ENCODE data around the gene FBXO11.
"Not testable (repeated sequence)": the region's sequence is repeated elsewhere in the genome, so short reads cannot be mapped to it uniquely, and the experiment has no call there.

FBXO11 gene

DNA sequence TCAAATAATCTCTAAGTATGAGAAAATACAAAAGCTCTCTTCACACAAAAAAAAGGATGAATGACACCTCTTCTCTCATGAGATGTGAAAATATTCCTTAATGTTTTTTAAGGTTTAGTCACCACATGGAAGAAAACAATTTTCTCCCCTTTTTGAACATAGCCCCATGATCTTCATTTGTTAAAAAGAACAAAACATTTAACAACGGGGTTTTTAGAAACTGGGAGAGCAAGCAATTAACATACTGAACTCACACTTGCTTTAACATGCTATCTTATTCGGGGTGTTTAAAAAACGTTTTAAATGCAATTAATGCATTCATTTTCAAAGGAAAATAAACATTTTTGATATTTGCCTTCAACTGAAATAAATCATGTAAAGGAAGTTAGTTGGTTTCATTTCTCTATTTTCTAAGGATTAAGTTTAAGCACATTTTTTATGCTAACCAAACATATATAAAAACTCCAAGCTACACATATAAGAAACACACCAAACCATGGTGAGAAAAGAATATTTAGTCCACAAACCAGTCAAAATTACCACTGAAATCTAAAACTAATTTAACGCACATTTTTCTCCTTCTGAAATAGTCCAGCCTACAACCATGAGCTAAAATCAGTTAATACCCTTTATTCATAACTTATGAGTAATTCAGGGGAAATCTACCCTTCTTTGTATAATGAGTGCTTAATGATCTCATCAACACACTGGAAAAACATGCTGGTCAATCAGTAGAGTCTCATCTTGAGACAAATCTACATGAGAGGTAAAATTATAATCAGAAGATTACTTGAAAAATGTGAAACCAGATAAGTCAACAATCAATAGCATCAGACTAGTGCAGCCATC is 8.2 kb downstream of the FBXO11 start:
- FAIRE-seq: peak; percentile 15

DNA sequence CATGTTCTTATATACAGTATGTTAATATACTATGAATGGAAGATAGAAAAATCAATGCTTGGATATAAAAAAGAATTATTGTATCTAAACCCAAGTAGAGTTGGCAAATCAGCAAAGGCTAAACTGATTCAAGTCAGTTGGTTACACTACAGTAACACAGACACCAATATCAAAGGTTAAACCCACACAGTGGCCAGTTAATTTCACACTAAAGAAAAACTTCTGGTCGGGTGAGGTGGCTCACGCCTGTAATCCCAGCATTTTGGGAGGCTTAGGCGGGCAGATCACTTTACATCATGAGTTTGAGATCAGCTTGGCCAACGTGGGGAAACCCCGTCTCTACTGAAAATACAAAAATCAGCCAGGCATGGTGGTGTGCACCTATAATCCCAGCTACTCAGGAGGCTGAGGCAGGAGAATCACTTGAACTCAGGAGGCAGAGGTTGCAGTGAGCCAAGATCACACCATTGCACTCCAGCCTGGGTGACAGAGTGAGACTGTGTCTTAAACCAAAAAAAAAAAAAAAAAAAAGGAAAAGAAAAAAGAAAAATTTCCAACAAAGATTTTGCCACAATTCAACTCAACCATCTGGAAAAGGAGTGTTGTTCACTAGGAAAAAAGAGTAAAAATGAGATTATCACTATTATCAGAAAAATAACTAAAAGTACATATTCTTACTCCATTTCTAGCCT is 9.0 kb downstream of the FBXO11 start:
- FAIRE-seq: not testable (repeated sequence)

DNA sequence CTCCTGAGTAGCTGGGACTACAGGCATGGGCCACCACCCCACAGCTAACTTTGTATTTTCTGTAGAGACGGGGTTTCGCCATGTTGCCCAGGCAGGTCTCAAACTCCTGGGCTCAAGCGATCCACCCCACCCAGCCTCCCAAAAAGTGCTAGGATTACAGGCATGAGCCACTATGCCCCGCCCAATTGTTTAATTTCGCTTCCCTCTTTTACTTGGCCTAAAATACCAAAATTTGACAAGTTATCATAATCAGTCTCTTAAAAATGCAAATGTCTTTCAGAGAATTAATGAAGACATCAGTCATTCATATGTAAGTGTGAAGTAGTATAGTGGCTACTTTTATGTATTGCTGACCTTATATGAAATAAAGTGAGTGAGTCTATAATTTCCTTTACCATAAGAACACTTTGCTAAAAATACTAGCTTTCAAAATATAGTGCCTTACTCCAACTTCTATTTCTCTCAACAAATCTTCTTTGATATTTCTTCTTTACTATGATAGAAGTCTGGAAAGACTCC is 9.8 kb downstream of the FBXO11 start:
- FAIRE-seq: no peak

DNA sequence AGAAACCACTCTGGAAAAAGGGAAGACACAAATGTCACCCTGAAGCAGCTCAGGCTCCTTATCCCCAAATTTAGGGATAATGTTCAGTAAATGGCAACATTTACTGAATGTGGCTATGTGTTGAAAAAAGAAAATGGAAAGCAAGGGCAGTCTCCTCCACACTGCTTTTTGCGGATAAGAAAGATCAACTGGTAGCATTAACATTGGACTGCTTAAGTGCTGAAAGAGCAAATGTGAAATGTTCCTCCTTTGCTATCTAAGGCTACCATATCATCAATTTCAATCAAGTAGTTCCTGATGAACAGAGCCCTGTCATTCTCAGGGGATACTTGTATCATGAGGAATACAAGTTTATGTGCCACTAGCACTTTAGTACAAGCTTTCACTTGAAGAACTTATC is 12.5 kb downstream of the FBXO11 start:
- FAIRE-seq: no peak

DNA sequence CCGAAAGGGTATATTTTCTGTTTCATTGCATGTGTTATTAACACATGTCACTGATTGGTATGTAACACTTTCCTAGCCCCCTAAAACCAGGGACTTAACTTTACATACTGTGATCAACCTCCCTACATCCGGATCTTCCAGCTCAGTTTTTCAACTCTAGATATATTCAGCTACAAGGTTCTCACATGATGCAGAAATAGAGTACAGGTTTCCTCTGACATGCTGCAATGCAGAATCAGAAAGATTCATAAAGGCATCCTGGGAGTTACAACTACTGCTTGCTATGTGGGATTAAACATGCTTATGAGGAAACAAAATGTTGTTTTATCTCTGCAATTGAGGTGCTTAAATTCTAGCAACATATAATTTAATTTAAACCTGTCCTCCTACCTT is 14.0 kb downstream of the FBXO11 start:
- no peak for FAIRE-seq

DNA sequence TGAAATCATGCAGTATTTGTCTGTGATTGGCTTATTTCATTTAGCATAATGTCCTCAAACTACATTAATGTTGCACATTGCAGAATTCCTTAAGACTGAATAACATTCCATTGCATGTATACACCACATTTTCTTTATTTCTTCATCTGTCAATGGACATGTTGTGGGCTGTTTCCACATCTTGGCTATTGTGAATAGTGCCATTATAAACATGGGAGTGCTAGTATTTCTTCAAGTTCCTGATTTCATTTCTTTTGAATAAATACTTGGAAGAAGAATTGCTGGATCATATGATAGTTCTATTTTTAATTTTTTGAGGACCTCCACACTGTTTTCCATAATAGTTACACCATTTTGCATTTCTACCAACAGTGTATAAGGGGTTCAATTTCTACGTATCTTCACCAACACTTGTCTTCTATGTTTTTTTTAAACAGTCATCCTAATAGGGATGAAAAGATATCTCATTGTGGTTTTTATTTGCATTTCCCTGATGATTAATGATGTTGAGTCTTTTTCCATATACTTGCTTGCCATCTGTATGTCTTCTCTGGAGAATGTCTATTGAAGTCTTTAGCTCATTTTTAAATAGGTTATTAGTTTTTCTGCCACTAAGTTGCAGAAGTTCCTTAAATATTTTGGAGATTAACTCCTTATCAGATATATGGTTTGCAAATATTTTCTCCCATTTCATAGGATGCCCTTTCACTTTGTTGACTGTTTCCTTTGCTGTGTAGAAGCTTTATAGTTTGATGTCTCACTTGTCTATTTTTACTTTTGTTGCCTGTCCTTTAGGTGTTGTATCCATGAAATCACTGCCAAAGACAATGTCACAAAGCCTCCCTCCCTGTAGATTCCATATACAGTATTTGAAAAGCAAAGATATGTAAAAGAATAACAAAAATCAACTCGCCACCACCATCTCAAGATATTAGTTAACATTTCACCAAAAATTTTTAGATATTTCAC is 14.6 kb downstream of the FBXO11 start:
- no peak for FAIRE-seq

DNA sequence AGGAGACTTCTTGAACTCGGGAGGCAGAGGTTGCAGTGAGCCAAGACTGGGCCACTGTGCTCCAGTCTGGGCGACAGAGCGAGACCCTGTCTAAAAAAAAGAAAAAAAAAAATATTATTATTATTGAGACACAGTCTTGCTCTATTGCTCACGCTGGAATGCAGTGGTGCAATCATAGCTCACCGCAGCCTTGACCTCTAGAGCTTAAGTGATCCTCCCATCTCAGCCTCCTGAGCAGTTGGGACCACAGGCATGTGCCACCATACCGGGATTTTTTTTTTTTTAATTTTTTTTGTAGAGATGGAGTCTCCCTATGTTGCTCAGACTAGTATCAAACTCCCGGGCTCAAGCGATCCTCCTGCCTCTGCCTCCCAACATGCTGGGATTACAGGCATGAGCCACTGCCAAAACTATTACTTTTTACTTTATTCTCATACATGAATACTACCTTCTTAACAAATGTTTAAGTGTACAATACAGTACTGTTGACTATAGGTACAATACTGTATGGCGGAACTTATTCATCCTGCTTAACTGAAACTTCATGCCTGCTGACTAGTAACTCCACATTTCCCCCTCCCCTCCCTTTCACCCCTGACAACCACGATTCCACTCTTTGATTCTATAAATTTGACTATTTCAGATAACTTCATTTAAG is 15.5 kb downstream of the FBXO11 start:
- FAIRE-seq: no peak

DNA sequence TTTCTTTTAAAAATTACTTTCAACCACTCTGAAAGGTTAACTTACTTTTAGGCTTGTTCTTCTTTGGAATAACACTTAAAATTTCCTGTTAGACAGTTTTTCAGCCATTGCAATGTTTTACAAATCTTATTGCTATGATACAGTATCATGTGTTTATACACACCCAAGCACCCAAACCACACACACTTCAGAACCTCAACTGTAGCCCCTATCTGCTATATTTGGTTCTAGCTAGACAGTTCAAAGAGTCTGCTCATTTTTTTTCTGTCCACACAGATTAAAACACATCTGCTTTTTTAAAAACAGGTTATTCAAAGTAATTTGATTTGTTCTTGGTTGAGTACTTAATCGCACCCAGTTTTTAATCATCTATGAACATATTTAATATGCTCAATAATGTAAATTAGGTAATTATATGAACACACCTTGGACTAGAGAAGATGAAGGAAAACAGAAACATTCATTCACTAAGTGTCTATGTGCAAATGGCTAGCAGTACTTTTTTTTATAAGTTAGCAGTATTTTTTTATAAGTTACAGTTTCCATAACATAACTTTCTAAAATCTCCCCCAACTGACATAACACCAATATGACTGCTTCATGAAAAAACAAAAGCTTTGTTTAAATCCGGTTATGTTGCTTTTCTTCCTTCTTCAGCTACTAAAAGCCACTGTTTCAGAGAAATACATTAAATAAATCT is 17.6 kb downstream of the FBXO11 start:
- FAIRE-seq: no peak

DNA sequence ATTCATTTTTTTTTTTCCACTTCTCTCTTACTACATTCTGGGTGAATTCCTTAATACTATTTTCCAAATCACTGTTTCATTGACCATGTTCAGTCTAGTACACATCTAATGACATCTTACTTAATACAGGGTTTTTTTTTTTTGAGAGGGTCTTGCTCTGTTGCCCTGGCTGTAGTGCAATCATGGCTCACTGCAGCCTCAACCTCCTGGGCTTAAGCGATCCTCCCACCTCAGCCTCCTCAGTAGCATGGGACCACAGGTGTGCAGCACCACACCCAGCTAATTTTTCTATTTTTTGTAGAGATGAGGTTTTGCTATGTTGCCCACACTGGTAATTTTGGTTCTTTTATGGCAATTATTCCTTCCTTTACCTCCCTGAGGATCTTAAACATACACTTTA is 29.4 kb downstream of the FBXO11 start:
- FAIRE-seq: no peak

DNA sequence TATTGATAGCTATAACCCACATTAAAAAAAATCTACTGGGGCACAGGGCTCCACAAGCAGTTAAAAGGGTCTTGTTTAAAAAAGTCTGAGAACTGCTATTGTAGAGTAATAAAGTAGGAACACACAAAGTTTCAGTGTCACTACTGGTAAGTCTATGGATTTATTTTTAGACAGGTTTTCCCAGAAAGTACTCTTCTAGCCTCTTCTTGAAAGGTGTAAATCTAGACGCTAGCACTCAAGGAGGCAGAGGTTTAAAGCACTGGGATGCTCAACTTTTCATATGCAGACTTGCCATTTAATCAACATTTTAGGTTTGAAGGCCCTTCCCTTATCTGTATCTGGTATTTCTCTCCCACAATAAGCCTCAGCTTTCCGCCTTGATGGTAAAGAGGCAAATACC is 33.4 kb downstream of the FBXO11 start:
- no peak for FAIRE-seq

DNA sequence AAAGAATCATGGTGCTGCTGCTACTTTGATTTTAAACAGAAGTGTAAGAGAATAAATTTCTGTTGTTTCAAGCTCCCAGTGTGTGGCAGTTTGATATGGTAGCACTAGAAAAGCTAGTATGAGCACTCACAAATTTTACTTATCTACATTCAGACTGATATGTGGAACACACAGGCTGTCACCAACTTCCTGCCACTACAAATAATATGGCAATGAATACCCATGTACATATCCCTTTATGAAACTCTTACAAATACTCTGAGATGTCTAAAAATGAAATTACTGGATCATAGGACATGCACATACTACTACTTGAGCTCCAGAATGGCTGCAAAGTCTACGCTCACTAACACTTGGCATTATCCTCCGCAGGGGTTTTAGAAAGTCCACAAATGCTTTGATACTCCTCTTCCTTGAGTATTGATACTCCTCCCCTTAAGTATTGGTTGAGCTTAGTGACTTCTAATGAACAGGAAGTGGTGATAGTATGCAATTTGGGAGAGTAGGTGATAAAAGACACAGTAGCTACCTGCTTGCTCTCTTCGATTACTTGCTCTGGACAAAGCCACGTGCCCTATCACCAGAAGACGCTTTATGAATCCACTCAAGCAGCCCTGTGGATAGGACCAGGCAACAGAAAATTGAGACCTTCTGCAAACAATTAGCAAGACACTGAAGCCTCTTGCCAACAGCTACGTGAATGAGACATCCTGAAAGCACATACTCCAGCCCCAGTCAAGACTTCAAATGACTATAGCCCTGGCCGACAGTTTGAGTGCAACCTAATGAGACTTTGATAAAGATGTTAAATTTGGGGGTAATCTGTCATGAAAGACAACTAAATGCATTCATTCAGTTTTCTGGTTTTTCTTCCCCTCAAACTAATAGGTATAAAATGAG is 35.4 kb downstream of the FBXO11 start:
- FAIRE-seq: no peak

DNA sequence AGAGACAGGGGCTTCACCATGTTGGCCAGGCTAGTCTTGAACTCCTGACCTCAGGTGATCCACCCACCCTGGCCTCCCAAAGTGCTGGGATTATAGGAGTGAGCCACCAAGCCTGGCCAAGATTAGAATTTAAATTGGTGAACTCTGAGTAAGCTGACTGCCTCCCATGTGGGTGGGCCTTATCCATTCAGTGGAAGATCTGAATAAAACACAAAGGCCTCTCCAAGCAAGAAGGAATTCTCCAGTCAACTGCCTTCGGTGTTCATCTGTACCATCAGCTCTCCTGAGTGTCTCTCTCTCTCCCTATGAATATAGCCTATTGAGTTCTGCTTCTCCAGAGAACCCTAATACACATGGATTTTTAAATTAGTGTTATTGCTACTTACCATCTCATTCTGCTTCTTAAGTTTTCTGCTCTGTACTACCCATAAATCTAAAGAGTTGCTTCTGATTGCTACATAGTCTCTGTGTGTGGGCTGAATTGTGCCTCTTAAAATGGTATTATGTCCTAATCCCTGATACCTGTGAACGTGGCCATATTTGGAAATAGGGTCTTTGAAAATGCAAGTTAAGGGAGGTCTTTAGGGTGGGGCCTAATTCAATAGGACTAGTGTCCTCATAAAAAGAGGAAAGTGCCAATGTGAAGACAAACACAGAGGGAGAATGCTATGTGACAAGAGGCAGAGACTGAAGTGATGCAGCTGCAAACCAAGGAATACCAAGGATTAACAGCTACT is 36.3 kb downstream of the FBXO11 start:
- FAIRE-seq: no peak

DNA sequence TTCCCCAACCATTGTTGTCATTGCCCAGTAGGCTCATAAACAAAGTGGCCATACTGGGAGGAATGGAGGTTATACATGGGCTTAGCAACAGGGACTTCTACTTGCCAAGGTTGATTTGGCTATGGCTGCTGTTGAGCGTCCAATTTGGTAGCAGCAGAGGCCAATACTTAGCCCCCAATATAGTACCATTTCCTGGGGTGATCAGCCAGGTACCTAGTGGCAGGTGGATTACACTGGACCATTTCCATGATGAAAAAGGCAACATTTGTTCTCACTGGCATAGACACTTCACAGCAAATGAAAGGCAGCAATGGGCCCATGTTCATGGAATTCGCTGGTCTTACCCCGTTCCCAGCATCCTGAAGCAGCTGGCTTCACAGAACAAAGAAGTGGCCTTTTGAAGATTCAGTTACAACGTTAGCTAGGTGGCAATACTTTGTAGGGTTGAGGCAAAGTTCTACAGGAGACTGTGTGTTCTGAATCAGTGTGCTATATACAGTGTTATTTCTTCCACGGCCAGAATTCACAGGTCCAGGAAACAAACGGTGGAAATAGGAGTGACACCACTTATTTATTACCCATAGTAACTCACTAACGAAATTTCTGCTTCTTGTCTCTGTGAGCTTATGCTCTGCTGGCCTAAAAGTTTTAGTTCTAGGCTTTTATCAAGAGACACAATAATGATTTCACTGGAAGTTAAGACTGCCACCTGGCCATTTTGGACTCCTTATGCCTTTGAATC is 37.5 kb downstream of the FBXO11 start:
- FAIRE-seq: no peak

DNA sequence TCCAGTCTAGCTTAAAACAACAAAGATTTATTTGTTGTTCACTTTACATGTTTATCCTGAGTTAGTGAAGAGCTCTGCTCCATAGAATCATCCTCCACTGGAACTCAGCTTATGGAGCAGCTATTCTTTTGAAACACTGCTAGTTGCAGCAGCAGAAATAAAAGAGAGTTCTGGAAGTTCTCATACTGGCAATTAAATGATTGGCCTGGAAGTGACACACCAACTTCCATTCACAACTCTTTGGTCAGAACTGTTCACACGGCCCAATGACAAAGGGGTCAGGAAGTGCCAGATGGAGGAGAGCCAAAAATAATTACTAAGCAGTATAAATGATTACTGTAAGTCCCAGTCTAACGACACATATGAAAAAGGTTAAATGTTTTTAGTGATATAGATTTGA is 39.1 kb downstream of the FBXO11 start:
- FAIRE-seq: no peak

DNA sequence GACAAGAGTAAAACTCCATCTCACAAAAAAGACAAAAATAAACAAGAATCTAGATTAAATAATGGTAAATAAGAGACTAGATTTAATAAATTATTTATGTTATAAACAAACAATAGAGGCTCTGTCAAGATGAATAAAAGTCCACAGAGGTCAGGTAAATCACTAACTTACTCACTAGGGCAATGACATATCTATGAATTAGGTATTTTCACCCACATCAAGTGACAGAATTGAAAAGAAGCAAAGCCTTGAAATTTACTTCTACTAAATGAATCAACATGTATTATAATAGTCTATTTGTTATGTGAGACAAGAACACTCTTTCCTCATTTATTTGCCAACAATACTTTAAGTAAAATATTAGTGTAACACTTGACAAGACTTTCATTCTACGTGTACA is 41.7 kb downstream of the FBXO11 start:
- FAIRE-seq: no peak

DNA sequence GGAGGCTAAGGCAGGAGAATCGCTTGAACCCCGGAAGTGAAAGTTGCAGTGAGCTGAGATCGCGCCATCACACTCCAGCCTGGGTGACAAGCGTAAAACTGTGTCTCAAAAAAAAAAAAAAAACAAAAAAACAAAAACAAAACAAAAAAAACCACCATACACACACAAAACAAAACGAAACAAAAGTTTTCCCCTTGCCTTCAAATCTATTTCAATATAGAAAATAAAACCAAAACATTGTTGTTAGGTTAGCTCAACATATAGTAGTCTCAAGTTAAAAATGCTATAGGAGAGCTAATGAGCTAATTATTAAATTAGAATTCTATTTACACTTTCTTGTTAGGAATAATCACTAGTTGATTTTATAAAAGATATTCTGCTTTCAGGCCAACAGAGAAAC is 43.3 kb downstream of the FBXO11 start:
- no peak for FAIRE-seq

DNA sequence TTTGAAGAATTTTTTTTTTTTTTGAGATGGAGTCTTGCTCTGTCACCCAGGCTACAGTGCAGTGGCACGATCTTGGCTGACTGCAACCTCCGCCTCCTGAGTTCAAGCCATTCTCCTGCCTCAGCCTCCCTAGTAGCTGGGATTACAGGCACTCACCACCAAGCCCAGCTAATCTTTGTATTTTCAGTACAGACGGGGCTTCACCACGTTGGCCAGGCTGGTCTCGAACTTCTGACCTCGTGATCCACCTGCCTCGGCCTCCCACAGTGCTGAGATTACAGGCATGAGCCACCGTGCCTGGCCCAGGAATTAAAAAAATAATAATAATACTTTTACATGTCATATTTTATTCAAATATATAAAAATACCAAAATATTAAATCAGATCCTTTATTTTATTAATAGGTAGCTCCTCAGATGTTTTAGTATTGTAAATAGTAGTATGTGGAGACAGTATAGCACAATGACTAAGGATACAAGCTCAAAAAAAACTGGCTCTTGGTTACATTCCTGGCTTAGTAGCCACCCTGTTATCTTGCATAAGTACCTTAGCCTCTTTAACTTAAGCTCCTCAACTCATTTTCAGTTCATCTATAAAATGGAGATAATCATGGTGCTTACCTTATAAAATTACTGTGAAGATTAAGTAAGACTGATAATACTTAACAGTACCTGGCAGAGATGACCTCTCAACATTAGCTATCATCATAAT is 53.1 kb downstream of the FBXO11 start:
- FAIRE-seq: not testable (repeated sequence)

DNA sequence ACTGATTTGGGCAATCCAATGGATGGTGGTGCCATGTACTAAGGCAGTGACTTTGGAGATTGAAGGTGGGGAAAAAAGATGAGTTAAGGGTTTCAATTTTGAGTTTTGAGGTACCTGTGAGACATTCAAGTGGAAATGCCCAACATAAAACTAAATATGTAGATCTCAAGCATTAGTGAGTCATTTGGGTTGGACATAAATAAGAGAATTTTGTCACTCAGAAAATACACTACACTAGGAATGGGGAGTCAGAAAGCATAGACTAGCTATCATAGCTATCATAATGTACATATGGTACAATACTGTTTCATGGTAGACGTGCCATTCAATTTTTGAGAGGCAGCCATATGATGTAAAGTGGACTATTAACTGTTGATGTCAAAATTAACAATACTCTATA is 56.1 kb downstream of the FBXO11 start:
- no peak for FAIRE-seq

DNA sequence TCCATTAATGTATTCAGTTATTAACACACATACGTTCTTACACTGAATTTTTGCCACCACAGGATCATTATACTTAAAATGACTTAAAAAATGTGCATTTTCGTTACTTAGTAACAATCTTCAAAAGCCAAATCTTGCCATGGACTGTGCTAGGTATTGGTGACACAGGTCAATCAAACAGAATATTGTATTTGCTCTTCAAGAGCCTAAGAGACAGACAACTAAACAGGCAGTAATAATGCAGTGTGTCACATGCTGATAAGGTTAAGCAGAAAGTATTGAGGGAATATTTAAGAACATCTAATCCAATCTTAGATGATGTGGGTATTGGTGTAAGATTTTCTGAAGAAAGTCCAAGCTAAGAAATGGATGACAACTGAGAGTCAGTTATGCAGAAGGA is 56.9 kb downstream of the FBXO11 start:
- no peak for FAIRE-seq

All from G401.6 (cell line).